NCI-H345 (cell line): ENCODE results near the gene PAK3.

ENCODE experiments used
- DNase-seq: peaks from one replicate; lab custom pipeline; 2025; lab: John Stamatoyannopoulos, UW

Gene PAK3

GRCh38 chrX:111131572-111131971 lies 35.6 kb downstream of the PAK3 start:
- DNase-seq = no peak

- DNase-seq = no peak
These were observed 37.4 kb downstream of the PAK3 start for GRCh38 chrX:111133389-111133788.

DNA sequence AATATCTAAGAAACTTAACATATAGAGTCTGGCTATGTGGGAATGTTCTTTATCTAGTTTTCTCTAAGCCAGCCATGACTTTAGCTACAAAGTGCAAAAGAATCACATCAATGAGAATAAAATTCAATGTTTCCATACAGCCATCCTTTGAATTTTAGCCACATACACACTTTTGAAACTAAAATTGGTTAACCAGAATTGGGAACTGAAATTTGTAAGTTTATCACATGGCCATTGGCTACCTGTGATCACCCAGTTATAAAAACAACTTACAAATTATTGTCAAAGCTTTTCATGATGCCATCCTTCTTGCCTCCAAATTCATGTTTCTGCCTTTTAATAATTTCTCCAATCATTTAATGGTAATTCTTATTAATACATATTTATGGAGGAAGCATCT lies 49.9 kb downstream of the PAK3 start:
- no peak for DNase-seq

DNA sequence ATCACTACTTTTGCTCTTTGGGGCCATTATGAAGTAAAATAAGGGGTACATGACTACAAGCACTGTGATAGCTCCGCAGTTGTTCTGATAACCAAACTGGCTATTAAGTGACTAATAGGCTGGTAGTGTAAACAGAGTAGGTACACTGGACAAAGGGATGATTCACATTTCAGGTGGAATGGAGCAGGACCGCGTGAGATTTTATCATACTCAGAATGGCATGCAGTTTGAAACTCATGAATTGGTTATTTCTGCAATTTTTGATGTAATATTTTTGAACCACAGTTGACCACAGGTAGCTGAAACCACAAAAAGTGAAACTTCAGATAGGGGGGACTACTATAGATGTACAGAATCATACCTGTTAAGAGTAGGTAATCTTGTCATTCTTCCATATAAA lies 55.8 kb downstream of the PAK3 start:
- no peak for DNase-seq

GRCh38 chrX:111159232-111159631 lies 63.2 kb downstream of the PAK3 start:
- DNase-seq = no peak

- DNase-seq = no peak
These were observed 68.7 kb downstream of the PAK3 start for GRCh38 chrX:111164728-111165127.

DNA sequence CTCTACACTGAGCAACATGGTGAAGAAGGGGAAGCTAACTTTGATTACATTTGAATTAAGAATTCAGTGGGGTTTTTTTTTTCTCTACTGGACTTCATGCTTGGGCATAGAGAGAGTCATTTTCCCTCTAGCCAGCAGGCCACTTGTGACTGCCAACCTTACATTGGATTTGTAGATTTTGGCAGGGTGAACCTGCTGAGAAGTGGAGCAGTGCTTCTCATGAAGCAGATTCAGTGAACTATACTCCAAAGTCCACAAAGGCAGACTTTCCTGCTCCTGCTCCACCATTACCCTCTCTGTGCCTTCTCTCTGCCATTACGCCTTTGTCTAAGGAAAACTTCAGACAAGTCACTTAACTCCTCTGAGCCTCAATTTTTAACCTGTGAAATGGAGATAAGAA lies 69.9 kb downstream of the PAK3 start:
- no peak for DNase-seq

GRCh38 chrX:111167334-111167733 lies 71.3 kb downstream of the PAK3 start:
- DNase-seq = no peak

DNA sequence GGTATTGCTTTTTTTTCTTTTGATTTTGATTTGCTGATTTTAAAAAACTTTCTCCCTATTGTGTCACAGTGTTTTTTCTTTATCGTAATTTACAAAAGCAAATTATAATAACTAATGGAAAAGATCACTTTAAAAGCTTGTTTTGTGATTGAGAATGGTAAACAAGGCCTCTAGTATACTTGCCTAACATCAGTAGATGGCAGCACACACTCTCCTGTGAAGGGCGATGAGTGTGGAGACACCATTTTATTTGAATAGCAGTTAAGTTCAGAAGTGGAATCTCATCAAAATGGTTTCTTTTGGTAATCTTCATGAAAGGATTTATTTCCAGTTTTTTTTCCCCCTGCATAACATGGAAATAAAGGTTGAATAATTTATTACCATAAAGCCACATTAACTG lies 72.3 kb downstream of the PAK3 start:
- peak; percentile 9 for DNase-seq

- DNase-seq = no peak
These were observed 73.2 kb downstream of the PAK3 start for GRCh38 chrX:111169141-111169540.

DNA sequence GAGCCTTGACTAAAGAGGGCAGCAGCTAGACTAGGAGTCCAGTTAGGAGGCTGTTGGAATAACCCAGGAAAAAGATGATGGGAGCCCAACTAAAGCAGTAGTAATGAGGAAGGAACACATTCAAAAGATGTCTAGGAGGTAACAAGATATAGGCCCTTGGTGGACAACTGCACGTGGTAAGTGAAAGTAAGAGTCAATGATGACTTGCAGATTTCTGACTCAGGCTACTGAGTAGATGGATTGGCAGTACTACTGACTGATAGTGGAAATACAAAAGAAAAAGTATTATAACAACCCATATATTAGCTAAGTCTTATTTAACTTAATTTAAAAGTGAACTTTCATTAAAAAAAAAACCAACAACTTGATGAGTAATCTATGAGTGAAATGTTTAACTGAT lies 74.0 kb downstream of the PAK3 start:
- no peak for DNase-seq

- DNase-seq = peak; percentile 15
These were observed 84.8 kb downstream of the PAK3 start for GRCh38 chrX:111180750-111181240.

GRCh38 chrX:111181951-111182350 lies 86.0 kb downstream of the PAK3 start:
- DNase-seq = peak; percentile 52

DNA sequence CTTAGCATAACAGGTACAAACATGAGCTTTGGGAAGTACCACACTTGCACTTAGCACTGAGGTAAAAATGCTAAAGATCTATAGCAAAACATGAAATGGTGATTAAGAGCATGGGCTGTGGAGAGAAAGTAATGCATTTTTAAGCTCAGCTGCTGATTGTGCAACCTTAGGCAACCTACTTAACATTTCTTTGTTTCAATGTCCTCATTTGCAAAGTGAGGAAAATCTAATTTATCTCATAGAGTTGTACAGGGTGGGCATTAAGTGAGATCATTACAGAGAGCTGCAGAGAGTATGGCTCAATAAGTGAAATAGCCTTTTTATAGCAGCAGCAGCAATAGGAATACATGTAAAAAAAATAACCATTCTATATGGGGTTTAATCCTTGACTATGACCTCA lies 87.0 kb downstream of the PAK3 start:
- DNase-seq = no peak

DNA sequence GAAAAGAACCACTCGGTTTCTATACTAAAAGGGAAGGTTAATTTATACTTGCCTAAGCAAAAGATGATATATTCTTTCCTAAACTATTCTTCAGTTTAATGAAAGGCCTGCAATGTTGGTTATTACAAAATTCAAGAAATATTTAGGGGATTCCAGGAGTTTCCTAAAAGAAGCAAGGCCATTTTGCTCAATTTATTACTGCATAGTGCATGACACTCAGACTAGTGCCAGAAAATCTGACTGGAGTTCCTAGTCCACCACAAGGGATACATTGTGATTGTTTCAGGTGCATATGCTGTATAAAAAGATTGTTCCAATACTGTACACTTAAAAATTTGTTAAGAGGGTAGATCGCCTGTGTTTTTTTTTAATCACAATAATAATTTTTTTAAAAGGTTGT lies 95.6 kb downstream of the PAK3 start:
- DNase-seq = no peak

- DNase-seq = no peak
These were observed 103.5 kb downstream of the PAK3 start for GRCh38 chrX:111199505-111199904.

DNA sequence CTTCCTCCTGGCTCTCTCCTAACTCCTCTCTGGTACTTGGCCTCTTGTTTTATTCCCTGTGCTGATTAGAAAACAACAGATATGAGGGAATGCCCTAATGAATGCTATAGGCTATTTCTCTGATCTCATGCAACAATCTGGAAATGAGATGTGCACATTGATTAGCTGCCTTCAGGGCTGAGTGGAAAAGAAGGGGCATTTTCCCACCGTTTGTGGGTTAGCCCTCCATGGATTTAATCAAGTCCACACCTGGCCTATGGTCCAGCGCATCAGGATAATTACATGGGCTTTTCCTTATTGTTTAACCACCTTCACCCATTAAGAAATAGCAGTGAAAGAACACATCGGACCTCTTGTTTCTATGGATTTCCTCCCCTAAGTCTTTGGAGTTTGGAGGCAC lies 104.3 kb downstream of the PAK3 start:
- DNase-seq = no peak

DNA sequence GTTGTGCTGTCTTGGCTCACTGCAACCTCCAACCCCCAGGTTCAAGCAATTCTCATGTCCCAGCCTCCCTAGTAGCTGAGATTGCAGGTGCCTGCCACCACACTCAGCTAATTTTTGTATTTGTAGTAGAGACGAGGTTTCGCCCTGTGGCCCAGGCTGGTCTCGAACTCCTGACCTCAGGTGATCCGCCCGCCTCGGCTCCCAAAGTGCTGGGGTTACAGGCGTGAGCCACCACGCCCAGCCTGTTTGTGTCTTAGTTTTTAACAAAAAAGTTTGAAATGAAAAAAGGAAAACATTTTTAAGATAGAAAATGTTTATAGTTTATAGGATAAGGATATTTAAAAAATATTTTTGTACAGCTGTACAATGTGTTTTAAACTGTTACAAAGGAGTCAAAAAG lies 111.9 kb downstream of the PAK3 start:
- DNase-seq = no peak

GRCh38 chrX:111216293-111216801 lies 120.4 kb downstream of the PAK3 start:
- no peak for DNase-seq

DNA sequence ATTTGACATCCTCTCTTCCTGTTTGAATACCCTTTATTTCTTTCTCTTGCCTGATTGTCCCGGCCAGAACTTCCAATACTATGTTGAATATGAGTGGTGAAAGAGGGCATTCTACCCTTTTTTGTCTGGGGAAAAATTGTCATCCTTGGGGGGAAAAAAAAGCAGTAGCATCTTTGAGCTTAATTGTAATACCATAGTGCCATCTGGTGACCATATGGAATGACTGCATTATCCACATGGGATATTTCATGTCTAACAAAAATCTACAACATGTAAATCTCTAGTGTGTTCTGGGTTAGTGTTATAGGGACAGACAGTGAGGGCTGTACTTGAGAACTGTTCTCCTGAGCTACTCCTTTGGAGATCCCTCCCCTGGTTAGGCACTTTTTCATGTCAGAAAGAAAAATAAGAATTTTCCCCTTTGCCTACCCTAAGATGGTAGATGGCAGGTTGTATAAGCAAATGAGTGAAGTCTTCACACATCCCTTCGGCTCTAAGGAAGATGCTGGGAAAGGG lies 148.3 kb downstream of the PAK3 start:
- peak; percentile 2 for DNase-seq

DNA sequence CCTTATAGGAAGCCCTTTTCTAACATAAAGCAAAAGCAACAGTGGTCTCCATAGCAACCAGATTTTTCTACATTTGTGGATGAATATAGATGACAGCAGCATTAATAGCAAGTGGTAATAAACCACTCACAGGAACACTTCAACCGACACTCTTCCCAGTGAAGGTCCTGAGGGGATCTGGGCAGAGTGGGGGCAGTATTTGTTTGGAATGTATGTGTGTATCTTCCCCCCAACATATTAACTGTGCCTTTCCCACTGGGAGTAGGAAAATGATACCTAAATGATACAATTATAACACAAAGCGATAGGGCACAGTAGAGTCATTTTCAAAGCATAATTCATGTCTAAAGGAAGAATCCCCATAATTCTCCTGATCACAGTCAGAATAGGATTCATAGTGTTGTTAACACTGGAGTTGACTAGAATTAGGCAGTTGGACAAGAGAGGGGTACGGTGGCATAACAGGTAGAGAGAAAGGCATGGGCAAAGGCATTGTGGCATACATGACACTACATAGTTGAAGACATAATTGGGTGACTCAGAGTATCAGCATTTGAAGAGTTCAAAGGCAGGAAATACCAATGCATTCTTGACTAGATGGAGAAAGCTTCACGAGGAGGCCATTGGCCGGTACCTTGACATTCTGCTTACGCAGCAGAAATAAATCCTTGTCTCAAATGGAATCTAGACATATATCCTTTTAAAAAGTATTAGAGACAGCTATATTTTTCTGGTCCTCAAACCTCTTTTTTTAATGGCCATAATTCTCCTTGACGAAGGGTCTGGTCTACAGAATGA lies 159.1 kb downstream of the PAK3 start:
- DNase-seq = no peak

DNA sequence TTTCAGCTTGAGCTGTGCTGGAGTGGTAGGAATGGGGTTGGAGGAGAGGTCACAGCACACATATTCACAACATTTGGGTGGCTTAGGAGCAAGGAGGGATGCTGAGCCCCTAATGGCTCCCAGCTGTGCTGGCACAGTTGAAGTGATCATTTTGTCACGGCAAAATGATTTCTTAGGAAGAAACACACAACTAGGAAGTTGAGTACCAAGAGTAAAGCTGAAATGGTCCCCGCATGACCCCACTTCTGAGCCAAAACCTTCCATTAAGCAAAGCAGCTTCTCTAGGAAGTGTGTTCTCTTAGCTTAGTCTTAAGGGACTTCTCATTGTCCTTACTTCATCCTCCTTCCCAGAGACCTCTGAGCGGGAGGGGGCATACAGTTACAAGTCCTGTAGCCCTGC lies 161.7 kb downstream of the PAK3 start:
- no peak for DNase-seq

DNA sequence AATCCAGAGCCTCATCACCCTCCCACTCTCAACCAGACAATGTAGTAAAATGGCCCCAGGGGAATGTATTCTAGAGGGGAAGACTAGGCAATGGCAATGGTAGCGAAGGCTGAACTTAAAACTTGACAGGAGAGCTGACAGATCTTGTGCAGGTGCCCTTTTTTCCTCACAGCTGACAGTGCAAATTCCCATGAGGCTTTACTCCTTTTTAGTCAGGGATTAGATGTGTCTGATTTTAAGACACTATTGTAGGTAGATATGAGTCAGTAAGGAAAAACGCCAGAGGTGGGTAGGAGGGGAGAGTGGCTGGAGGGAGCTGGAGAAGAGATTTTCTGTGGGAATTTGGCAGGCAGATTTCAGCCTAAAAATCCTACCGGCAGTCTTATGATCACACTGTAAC lies 163.6 kb downstream of the PAK3 start:
- DNase-seq = no peak

DNA sequence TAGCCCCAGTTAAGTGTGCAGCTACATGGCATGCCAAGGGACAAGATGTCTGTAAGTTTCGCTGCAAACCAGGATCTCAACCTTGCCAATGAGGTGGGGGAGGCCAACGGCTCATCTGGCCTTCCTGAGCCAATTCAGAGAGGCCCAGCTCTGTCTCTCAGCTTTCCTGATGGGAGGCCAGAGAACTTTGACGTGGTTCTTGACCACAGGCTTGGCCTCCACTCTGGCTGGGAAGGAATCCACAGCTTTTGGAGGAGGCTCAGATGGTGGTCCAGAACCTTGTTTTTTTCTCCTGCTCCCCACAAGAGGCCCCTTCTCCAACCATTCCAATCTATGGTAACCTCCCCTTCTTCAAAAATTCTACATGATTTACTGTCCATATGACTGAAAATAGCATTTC lies 164.5 kb downstream of the PAK3 start:
- DNase-seq = no peak
